Ovary (tissue), 3 donors: ENCODE results near the gene SPATA3.

Experiments
- CTCF ChIP-seq, 3 donors: fragments of 450-650 bp in 2 of 3; fragments of 200-600 bp in 1 of 3; IDR thresholded peaks; one replicate each; pipeline versions ENCODE4 v1.5.1 to v1.8.0; 2016 to 2022; ENCODE audit warnings: antibody characterized with exemption in 3 of 3, mild to moderate bottlenecking in 1 of 3
- POLR2A ChIP-seq: fragments of 450-650 bp; IDR thresholded peaks from one replicate; pipeline ENCODE4 v1.6.1; 2017; ENCODE audit warnings: antibody characterized with exemption, mild to moderate bottlenecking, moderate library complexity
- donor health status: DM: no; HTN: no; CAD: no.

GRCh38 chr2:230975927-230976326, 20.0 kb upstream of the SPATA3 start:
- no peak for TF ChIP-seq CTCF (IDR thresholded peaks at IDR 0.05)
- no peak for TF ChIP-seq POLR2A
